ENCODE measurements around the gene TMEM138. TPM values are rescaled to one million over a fixed set of nuclear protein-coding genes. Genes with fewer than 3 reads are reported as not detected.

Gene TMEM138
- total and polyA plus RNA-seq, 2 of the 13 experiments (the other 11 are each of a cell fraction or from before 2014, with no cell fraction given), result 43.5 to 61.0 TPM

- TF ChIP-seq SSRP1 (CRISPR knock-in tag; IDR thresholded peaks at IDR 0.05) (no peak), ZNF607 (CRISPR knock-in tag; IDR thresholded peaks at IDR 0.05; ENCODE audit: borderline replicate concordance) (no peak), KAT7 (CRISPR knock-in tag; IDR thresholded peaks at IDR 0.05; ENCODE audit: borderline replicate concordance) (peak; percentile 55; the same call in 1 of the 2 replicates), CBFB (CRISPR knock-in tag; IDR thresholded peaks at IDR 0.05) (peak; percentile 25; the same call in 1 of the 2 replicates), ZNF644 (CRISPR knock-in tag; IDR thresholded peaks at IDR 0.05; ENCODE audit: low read depth) (no peak), MATR3 (CRISPR knock-in tag; IDR thresholded peaks at IDR 0.05) (no peak), SALL1 (CRISPR knock-in tag; IDR thresholded peaks at IDR 0.05) (no peak), CHD4 (IDR thresholded peaks at IDR 0.05; ENCODE audit: borderline replicate concordance, low read length) (no peak), TRIM24 (CRISPR knock-in tag; IDR thresholded peaks at IDR 0.05) (no peak), ZNF772 (CRISPR knock-in tag; IDR thresholded peaks at IDR 0.05) (no peak), U2AF2 (IDR thresholded peaks at IDR 0.05; ENCODE audit: low read depth, low read length) (no peak), ZNF597 (CRISPR knock-in tag; IDR thresholded peaks at IDR 0.05) (no peak), TAF15 (IDR thresholded peaks at IDR 0.05; ENCODE audit: low read depth, low read length, poor library complexity, severe bottlenecking) (no peak), ZBTB7B (CRISPR knock-in tag; IDR thresholded peaks at IDR 0.05) (0 out of 2 replicates have a peak, but pooled peaks have one; percentile 23), HNRNPUL1 (IDR thresholded peaks at IDR 0.05; ENCODE audit: low read depth, low read length) (no peak), ZNF570 (CRISPR knock-in tag; IDR thresholded peaks at IDR 0.05; ENCODE audit: borderline replicate concordance) (no peak), GZF1 (CRISPR knock-in tag; IDR thresholded peaks at IDR 0.05) (no peak), ZFX (CRISPR knock-in tag; IDR thresholded peaks at IDR 0.05; ENCODE audit: low read depth) (peak; percentile 51; the same call in 1 of the 2 replicates), ZFAT (CRISPR knock-in tag; conservative IDR thresholded peaks at IDR 0.05) (no peak), ZNF83 (CRISPR knock-in tag; IDR thresholded peaks at IDR 0.05; ENCODE audit: borderline replicate concordance) (no peak), MIXL1 (CRISPR knock-in tag; IDR thresholded peaks at IDR 0.05) (0 out of 2 replicates have a peak, but pooled peaks have one; percentile 42), EEA1 (CRISPR knock-in tag; IDR thresholded peaks at IDR 0.05; ENCODE audit: borderline replicate concordance) (no peak)
- TF ChIP-seq, protein P1, sequence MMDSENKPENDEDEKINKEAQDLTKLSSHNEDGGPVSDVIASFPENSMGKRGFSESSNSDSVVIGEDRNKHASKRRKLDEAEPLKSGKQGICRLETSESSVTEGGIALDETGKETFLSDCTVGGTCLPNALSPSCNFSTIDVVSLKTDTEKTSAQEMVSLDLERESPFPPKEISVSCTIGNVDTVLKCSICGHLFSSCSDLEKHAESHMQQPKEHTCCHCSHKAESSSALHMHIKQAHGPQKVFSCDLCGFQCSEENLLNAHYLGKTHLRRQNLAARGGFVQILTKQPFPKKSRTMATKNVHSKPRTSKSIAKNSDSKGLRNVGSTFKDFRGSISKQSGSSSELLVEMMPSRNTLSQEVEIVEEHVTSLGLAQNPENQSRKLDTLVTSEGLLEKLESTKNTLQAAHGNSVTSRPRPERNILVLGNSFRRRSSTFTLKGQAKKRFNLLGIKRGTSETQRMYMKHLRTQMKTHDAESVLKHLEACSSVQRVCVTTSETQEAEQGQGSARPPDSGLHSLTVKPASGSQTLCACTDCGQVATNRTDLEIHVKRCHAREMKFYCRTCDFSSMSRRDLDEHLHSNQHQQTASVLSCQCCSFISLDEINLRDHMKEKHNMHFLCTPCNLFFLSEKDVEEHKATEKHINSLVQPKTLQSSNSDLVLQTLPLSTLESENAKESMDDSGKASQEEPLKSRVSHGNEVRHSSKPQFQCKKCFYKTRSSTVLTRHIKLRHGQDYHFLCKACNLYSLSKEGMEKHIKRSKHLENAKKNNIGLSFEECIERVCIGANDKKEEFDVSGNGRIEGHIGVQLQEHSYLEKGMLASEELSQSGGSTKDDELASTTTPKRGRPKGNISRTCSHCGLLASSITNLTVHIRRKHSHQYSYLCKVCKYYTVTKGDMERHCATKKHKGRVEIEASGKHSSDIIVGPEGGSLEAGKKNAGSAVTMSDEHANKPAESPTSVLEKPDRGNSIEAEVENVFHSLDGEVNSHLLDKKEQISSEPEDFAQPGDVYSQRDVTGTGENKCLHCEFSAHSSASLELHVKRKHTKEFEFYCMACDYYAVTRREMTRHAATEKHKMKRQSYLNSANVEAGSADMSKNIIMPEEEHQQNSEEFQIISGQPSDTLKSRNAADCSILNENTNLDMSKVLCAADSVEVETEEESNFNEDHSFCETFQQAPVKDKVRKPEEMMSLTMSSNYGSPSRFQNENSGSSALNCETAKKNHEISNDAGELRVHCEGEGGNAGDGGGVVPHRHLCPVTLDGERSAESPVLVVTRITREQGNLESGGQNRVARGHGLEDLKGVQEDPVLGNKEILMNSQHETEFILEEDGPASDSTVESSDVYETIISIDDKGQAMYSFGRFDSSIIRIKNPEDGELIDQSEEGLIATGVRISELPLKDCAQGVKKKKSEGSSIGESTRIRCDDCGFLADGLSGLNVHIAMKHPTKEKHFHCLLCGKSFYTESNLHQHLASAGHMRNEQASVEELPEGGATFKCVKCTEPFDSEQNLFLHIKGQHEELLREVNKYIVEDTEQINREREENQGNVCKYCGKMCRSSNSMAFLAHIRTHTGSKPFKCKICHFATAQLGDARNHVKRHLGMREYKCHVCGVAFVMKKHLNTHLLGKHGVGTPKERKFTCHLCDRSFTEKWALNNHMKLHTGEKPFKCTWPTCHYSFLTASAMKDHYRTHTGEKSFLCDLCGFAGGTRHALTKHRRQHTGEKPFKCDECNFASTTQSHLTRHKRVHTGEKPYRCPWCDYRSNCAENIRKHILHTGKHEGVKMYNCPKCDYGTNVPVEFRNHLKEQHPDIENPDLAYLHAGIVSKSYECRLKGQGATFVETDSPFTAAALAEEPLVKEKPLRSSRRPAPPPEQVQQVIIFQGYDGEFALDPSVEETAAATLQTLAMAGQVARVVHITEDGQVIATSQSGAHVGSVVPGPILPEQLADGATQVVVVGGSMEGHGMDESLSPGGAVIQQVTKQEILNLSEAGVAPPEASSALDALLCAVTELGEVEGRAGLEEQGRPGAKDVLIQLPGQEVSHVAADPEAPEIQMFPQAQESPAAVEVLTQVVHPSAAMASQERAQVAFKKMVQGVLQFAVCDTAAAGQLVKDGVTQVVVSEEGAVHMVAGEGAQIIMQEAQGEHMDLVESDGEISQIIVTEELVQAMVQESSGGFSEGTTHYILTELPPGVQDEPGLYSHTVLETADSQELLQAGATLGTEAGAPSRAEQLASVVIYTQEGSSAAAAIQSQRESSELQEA (CRISPR knock-in tag; IDR thresholded peaks at IDR 0.05; ENCODE audit: not compliant biosample characterization), result no peak
Observed at GRCh38 chr11:61336171-61336935, 25.8 kb upstream of the TMEM138 start (continued).
